HUES48 (cell line): ENCODE results near the gene MAU2.

ENCODE experiments used
- H3K27ac ChIP-seq: one replicate; pipeline ENCODE4 v1.7.0; 2013; ENCODE audit warnings: low read depth, low read length, inconsistent platforms
- H3K27me3 ChIP-seq: 2 replicates; pipeline ENCODE4 v1.6.1; 2013; ENCODE audit warnings: mild to moderate bottlenecking, low read length; ENCODE audit not compliant: control insufficient read depth, insufficient read depth
- H3K36me3 ChIP-seq: 2 replicates; pipeline ENCODE4 v1.6.1; 2013; ENCODE audit warnings: low read length; ENCODE audit not compliant: control insufficient read depth, insufficient read depth
- H3K4me1 ChIP-seq: 2 replicates; pipeline ENCODE4 v1.6.1; 2013; ENCODE audit warnings: mild to moderate bottlenecking, low read length; ENCODE audit not compliant: control insufficient read depth, insufficient read depth
- H3K4me3 ChIP-seq: 2 replicates; pipeline ENCODE4 v1.5.1; 2013; ENCODE audit warnings: mild to moderate bottlenecking, low read depth, low read length
- H3K9ac ChIP-seq: 2 replicates; pipeline ENCODE4 v1.6.1; 2013; ENCODE audit warnings: mild to moderate bottlenecking, low read depth, low read length, moderate library complexity
- H3K9me3 ChIP-seq: 2 replicates; pipeline ENCODE4 v1.6.1; 2013; ENCODE audit warnings: low read length; ENCODE audit not compliant: control insufficient read depth, insufficient read depth

Gene MAU2

GRCh38 chr19:19280561-19280960, 40.1 kb upstream of the MAU2 start:
- no peak overlapping the region for H3K27ac ChIP-seq
- H3K36me3 ChIP-seq = peaks cover 87% of the 10 kb centered on the region
- no peaks in the 10 kb centered on the region for H3K27me3 ChIP-seq
- no peak overlapping the region for H3K4me3 ChIP-seq
- H3K9ac ChIP-seq = no peak overlapping the region
- H3K9me3 ChIP-seq = no peaks in the 10 kb centered on the region
- H3K4me1 ChIP-seq = no peaks in the 10 kb centered on the region

GRCh38 chr19:19285686-19286085, 34.9 kb upstream of the MAU2 start:
- peaks cover 81% of the 10 kb centered on the region for H3K36me3 ChIP-seq

GRCh38 chr19:19292607-19293006, 28.0 kb upstream of the MAU2 start:
- peaks cover 57% of the 10 kb centered on the region for H3K36me3 ChIP-seq
- H3K9me3 ChIP-seq = no peaks in the 10 kb centered on the region
- H3K4me3 ChIP-seq = no peak overlapping the region
- no peak overlapping the region for H3K9ac ChIP-seq
- no peak overlapping the region for H3K27ac ChIP-seq
- no peaks in the 10 kb centered on the region for H3K27me3 ChIP-seq
- no peaks in the 10 kb centered on the region for H3K4me1 ChIP-seq

More at GRCh38 chr19:19285686-19286085, 34.9 kb upstream of the MAU2 start:
- Histone ChIP-seq H3K27ac (no peak overlapping the region), H3K9me3 (no peaks in the 10 kb centered on the region), H3K27me3 (no peaks in the 10 kb centered on the region), H3K4me3 (no peak overlapping the region), H3K9ac (no peak overlapping the region), H3K4me1 (no peaks in the 10 kb centered on the region)

GRCh38 chr19:19294914-19295313, 25.7 kb upstream of the MAU2 start:
- peaks cover 36% of the 10 kb centered on the region for H3K36me3 ChIP-seq
- no peak overlapping the region for H3K27ac ChIP-seq
- no peak overlapping the region for H3K9ac ChIP-seq
- no peak overlapping the region for H3K4me3 ChIP-seq
- no peaks in the 10 kb centered on the region for H3K27me3 ChIP-seq
- no peaks in the 10 kb centered on the region for H3K9me3 ChIP-seq
- H3K4me1 ChIP-seq = no peaks in the 10 kb centered on the region

GRCh38 chr19:19296953-19297689, 23.5 kb upstream of the MAU2 start:
- Histone ChIP-seq H3K27me3 (no peaks in the 10 kb centered on the region), H3K4me1 (no peaks in the 10 kb centered on the region), H3K9ac (no peak overlapping the region), H3K4me3 (no peak overlapping the region), H3K27ac (no peak overlapping the region), H3K9me3 (no peaks in the 10 kb centered on the region), H3K36me3 (peaks cover 52% of the 10 kb centered on the region)

- H3K4me3 ChIP-seq = no peak overlapping the region
- H3K9ac ChIP-seq = no peak overlapping the region
- H3K4me1 ChIP-seq = no peaks in the 10 kb centered on the region
- no peak overlapping the region for H3K27ac ChIP-seq
- no peaks in the 10 kb centered on the region for H3K27me3 ChIP-seq
- H3K36me3 ChIP-seq = peaks cover 59% of the 10 kb centered on the region
- H3K9me3 ChIP-seq = no peaks in the 10 kb centered on the region
Observed at GRCh38 chr19:19297759-19298158, 22.9 kb upstream of the MAU2 start.

- Histone ChIP-seq H3K27me3 (no peaks in the 10 kb centered on the region), H3K9me3 (no peaks in the 10 kb centered on the region), H3K4me1 (no peaks in the 10 kb centered on the region), H3K9ac (no peak overlapping the region), H3K36me3 (peaks cover 70% of the 10 kb centered on the region), H3K4me3 (no peak overlapping the region), H3K27ac (no peak overlapping the region)
Observed at GRCh38 chr19:19300613-19301012, 20.0 kb upstream of the MAU2 start.

- Histone ChIP-seq H3K27ac (no peak overlapping the region), H3K27me3 (no peaks in the 10 kb centered on the region), H3K4me3 (no peak overlapping the region), H3K9me3 (no peaks in the 10 kb centered on the region), H3K36me3 (peaks cover 81% of the 10 kb centered on the region), H3K9ac (no peak overlapping the region), H3K4me1 (no peaks in the 10 kb centered on the region)
Observed at GRCh38 chr19:19303411-19303810, 17.2 kb upstream of the MAU2 start.

GRCh38 chr19:19304186-19304965, 16.3 kb upstream of the MAU2 start:
- H3K9me3 ChIP-seq = no peaks in the 10 kb centered on the region
- no peaks in the 10 kb centered on the region for H3K4me1 ChIP-seq
- H3K4me3 ChIP-seq = no peak overlapping the region
- no peaks in the 10 kb centered on the region for H3K27me3 ChIP-seq
- no peak overlapping the region for H3K9ac ChIP-seq
- H3K27ac ChIP-seq = no peak overlapping the region
- peaks cover 89% of the 10 kb centered on the region for H3K36me3 ChIP-seq

GRCh38 chr19:19305066-19305465, 15.6 kb upstream of the MAU2 start:
- Histone ChIP-seq H3K36me3 (peaks cover 94% of the 10 kb centered on the region), H3K9ac (no peak overlapping the region), H3K4me3 (no peak overlapping the region), H3K4me1 (no peaks in the 10 kb centered on the region), H3K27me3 (no peaks in the 10 kb centered on the region), H3K27ac (no peak overlapping the region), H3K9me3 (no peaks in the 10 kb centered on the region)

GRCh38 chr19:19305696-19306095, 14.9 kb upstream of the MAU2 start:
- Histone ChIP-seq H3K9me3 (no peaks in the 10 kb centered on the region), H3K9ac (no peak overlapping the region), H3K27ac (no peak overlapping the region), H3K4me1 (no peaks in the 10 kb centered on the region), H3K27me3 (no peaks in the 10 kb centered on the region), H3K4me3 (no peak overlapping the region), H3K36me3 (peaks cover 95% of the 10 kb centered on the region)
